Osteoblast (primary cell): ENCODE results near the gene DSCAML1. TPM values are rescaled to one million over a fixed set of nuclear protein-coding genes. Genes with fewer than 3 reads are reported as not detected.

ENCODE experiments used
- DNase-seq: peaks from one replicate; pipeline ENCODE4 v3.0.0; 2011; ENCODE audit warnings: low spot score, mixed read lengths; ENCODE audit not compliant: insufficient read length; ENCODE audit errors: missing footprints
- H2AFZ ChIP-seq: 2 replicates; pipeline ENCODE4 v1.6.0; 2011; ENCODE audit warnings: mild to moderate bottlenecking, low read length
- H3K27ac ChIP-seq: 2 replicates; pipeline ENCODE4 v1.5.1; 2011; ENCODE audit warnings: mild to moderate bottlenecking, low read depth, low read length, moderate library complexity
- H3K27me3 ChIP-seq: 2 replicates; pipeline ENCODE4 v1.6.0; 2012; ENCODE audit warnings: mild to moderate bottlenecking, control low read depth, inconsistent platforms, low read length, moderate library complexity; ENCODE audit not compliant: insufficient read depth
- H3K36me3 ChIP-seq: 2 replicates; pipeline ENCODE4 v1.5.1; 2011; ENCODE audit warnings: mild to moderate bottlenecking, low read length, control low read depth, moderate library complexity; ENCODE audit not compliant: insufficient read depth
- H3K4me1 ChIP-seq: 2 replicates; pipeline ENCODE4 v1.5.1; 2011; ENCODE audit warnings: mild to moderate bottlenecking, low read length, control low read depth, moderate library complexity; ENCODE audit not compliant: insufficient read depth
- H3K4me2 ChIP-seq: 2 replicates; pipeline ENCODE4 v1.6.0; 2011; ENCODE audit warnings: mild to moderate bottlenecking, low read length; ENCODE audit not compliant: insufficient read depth
- H3K4me3 ChIP-seq: fragments of 200-600 bp; sonication (generic); 3 replicates; pipeline ENCODE4 v1.5.1; 2012; ENCODE audit warnings: mild to moderate bottlenecking, low read length, inconsistent platforms; ENCODE audit not compliant: insufficient read depth
- H3K79me2 ChIP-seq: 2 replicates; pipeline ENCODE4 v1.6.0; 2012; ENCODE audit warnings: mild to moderate bottlenecking, low read length, control low read depth, inconsistent platforms; ENCODE audit not compliant: insufficient read depth
- H3K9me3 ChIP-seq: 2 replicates; pipeline ENCODE4 v1.5.1; 2011; ENCODE audit warnings: low read depth, low read length, control low read depth
- H4K20me1 ChIP-seq: 2 replicates; pipeline ENCODE4 v1.6.0; 2012; ENCODE audit warnings: mild to moderate bottlenecking, low read length, control low read depth; ENCODE audit not compliant: insufficient read depth
- total RNA-seq: library from RNA; depleted of rRNA; stranded (reverse); fragments of >200 nt; gene quantifications from 2 replicates; pipeline ENCODE4 v1.2.3, GENCODE V29; 2012
- TF ChIP-seq, protein P1 (sequence below): IDR thresholded peaks from 2 replicates; pipeline ENCODE4 v1.5.1; 2011; ENCODE audit warnings: mild to moderate bottlenecking, low read depth, low read length, moderate library complexity; ENCODE audit errors: extremely low read depth

The DSCAML1 gene
- total RNA-seq, 1 donor, result not detected

DNA sequence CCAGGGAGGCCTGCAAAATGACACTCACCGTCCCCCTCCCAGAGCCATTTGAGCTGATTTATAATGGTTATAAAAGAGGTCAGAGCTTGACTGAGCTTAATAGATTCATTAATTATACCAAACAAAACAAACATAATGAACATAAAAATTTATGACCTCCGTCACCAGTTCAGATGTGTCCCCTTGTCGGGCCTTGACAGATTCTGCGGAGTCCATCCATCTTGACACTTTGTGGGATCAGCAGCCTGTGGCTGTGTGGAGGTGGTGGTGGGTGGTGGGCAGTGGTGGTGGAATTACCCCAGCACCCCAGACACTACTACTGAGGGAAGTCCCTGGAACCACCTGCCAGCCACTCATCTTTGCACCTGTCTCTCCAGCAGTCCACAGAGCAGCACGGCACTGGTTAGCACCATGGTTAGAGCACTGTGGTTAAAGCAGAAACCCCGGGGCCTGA, 83.5 kb downstream of the DSCAML1 start:
- Histone ChIP-seq H3K27ac (no peak overlapping the region), H3K9me3 (no peaks in the 10 kb centered on the region), H3K79me2 (no peaks in the 10 kb centered on the region), H3K27me3 (peaks cover 3% of the 10 kb centered on the region), H2AFZ (no peak overlapping the region), H3K4me1 (no peaks in the 10 kb centered on the region), H4K20me1 (no peaks in the 10 kb centered on the region), H3K4me2 (no peak overlapping the region), H3K36me3 (no peaks in the 10 kb centered on the region), H3K4me3 (no peak overlapping the region)
- TF ChIP-seq, protein P1, sequence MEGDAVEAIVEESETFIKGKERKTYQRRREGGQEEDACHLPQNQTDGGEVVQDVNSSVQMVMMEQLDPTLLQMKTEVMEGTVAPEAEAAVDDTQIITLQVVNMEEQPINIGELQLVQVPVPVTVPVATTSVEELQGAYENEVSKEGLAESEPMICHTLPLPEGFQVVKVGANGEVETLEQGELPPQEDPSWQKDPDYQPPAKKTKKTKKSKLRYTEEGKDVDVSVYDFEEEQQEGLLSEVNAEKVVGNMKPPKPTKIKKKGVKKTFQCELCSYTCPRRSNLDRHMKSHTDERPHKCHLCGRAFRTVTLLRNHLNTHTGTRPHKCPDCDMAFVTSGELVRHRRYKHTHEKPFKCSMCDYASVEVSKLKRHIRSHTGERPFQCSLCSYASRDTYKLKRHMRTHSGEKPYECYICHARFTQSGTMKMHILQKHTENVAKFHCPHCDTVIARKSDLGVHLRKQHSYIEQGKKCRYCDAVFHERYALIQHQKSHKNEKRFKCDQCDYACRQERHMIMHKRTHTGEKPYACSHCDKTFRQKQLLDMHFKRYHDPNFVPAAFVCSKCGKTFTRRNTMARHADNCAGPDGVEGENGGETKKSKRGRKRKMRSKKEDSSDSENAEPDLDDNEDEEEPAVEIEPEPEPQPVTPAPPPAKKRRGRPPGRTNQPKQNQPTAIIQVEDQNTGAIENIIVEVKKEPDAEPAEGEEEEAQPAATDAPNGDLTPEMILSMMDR, result no peak
- DNase-seq, result no peak

DNA sequence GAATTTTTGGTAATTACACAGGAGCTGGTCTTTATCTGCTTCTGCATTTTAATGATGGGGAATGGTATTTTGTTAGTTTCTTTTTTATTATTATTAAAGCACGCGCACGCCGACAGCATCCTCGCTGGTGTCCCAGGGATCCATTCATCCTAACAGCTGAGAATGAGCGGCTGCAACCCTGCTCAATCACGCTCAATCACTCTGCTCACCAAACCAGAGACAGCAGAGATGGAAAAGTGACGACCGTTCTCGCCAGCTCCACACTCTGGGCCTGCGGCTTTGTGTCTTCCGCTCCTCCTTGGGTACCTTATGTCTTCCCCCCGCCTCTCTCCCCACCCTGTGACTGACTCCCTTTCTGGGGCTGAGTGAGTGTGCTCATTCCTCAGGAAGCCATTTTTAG, 84.5 kb downstream of the DSCAML1 start:
- H3K27me3 ChIP-seq, result peaks cover 3% of the 10 kb centered on the region
- TF ChIP-seq, protein P1, result no peak
- H3K79me2 ChIP-seq, result no peaks in the 10 kb centered on the region
- no peaks in the 10 kb centered on the region for H3K4me1 ChIP-seq
- DNase-seq, result no peak
- no peak overlapping the region for H3K4me3 ChIP-seq
- no peaks in the 10 kb centered on the region for H4K20me1 ChIP-seq
- no peaks in the 10 kb centered on the region for H3K36me3 ChIP-seq
- H2AFZ ChIP-seq, result no peak overlapping the region
- no peak overlapping the region for H3K4me2 ChIP-seq
- H3K27ac ChIP-seq, result no peak overlapping the region
- no peaks in the 10 kb centered on the region for H3K9me3 ChIP-seq

DNA sequence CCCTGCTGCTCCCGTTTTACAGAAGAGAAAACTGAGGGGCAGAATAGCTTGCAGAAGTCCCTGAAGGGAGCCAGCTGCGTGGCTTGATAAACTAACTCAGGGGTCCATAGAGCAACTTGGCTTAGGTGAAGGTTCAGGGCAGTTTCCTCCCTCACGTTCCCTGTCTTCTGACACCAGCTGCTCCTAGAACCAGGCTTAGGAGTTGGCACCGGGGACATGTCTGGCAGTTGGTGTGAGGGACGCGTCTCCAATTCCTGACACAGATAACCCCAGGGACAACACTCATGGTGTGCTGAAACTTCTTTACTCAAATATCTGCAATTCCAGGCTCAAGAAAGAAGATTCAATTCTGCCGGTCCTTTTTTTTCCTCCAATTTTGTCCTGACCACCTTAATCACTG, 85.7 kb downstream of the DSCAML1 start:
- Histone ChIP-seq H4K20me1 (no peaks in the 10 kb centered on the region), H3K4me2 (no peak overlapping the region), H2AFZ (no peak overlapping the region), H3K9me3 (no peaks in the 10 kb centered on the region), H3K4me3 (no peak overlapping the region), H3K27ac (no peak overlapping the region), H3K79me2 (no peaks in the 10 kb centered on the region), H3K4me1 (no peaks in the 10 kb centered on the region), H3K36me3 (no peaks in the 10 kb centered on the region), H3K27me3 (peaks cover 3% of the 10 kb centered on the region)
- TF ChIP-seq, protein P1, result no peak
- DNase-seq, result no peak

DNA sequence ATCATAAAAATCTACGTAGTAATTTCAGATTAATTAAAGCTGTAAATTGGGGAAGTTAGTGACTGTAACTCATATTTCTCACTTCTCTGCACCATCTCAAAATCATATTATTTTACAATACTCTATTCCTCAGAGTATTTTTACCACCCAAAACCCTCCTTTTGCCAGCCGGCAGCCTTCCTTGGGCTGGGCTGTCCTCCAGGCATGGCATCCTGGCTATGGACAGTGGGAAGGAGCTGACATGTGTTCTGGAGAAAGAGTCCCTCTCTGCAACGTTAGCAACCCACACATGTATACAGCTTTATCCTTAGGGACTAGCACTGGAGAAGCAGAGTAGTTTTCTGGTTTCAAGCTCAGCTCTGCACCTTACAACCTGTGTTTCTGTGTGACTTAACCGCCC, 86.8 kb downstream of the DSCAML1 start:
- Histone ChIP-seq H3K36me3 (no peaks in the 10 kb centered on the region), H3K9me3 (no peaks in the 10 kb centered on the region), H3K4me1 (no peaks in the 10 kb centered on the region), H3K79me2 (no peaks in the 10 kb centered on the region), H4K20me1 (no peaks in the 10 kb centered on the region), H3K4me3 (no peak overlapping the region), H3K27me3 (peaks cover 7% of the 10 kb centered on the region), H3K4me2 (no peak overlapping the region), H3K27ac (no peak overlapping the region), H2AFZ (no peak overlapping the region)
- TF ChIP-seq, protein P1, result no peak
- DNase-seq, result no peak
